ENCODE data around the gene SGTB.
"Not testable (repeated sequence)": the region's sequence is repeated elsewhere in the genome, so short reads cannot be mapped to it uniquely, and the experiment has no call there.

The SGTB gene

GRCh38 chr5:65734196-65734775 lies 12.4 kb upstream of the SGTB start:
- not testable (repeated sequence) for DNase-seq

GRCh38 chr5:65732046-65732445 lies 10.1 kb upstream of the SGTB start:
- not testable (repeated sequence) for DNase-seq

- no peak for DNase-seq
These were observed 9.0 kb upstream of the SGTB start for GRCh38 chr5:65730910-65731309.

GRCh38 chr5:65728218-65728617 lies 6.3 kb upstream of the SGTB start:
- peak; percentile 39 for DNase-seq

GRCh38 chr5:65727491-65728156 lies 5.7 kb upstream of the SGTB start:
- DNase-seq = no peak

GRCh38 chr5:65722575-65723403 lies 880 bp upstream of the SGTB start:
- DNase-seq = peak; percentile 69

GRCh38 chr5:65721050-65721719 lies 724 bp downstream of the SGTB start:
- DNase-seq = peak; percentile 72

- no peak for DNase-seq
These were observed 3.2 kb downstream of the SGTB start for GRCh38 chr5:65718576-65719310.

- DNase-seq = no peak
These were observed 13.8 kb downstream of the SGTB start for GRCh38 chr5:65708145-65708544.

GRCh38 chr5:65707663-65708062 lies 14.2 kb downstream of the SGTB start:
- no peak for DNase-seq

- DNase-seq = no peak
These were observed 17.2 kb downstream of the SGTB start for GRCh38 chr5:65704621-65705239.

- DNase-seq = no peak
These were observed 19.9 kb downstream of the SGTB start for GRCh38 chr5:65702036-65702435.

- DNase-seq = no peak
These were observed 22.6 kb downstream of the SGTB start for GRCh38 chr5:65699338-65699737.

GRCh38 chr5:65696892-65697291 lies 25.0 kb downstream of the SGTB start:
- DNase-seq = peak; percentile 30

GRCh38 chr5:65695896-65696295 lies 26.0 kb downstream of the SGTB start:
- no peak for DNase-seq

GRCh38 chr5:65695162-65695755 lies 26.6 kb downstream of the SGTB start:
- no peak for DNase-seq

- DNase-seq = no peak
These were observed 28.8 kb downstream of the SGTB start for GRCh38 chr5:65693121-65693520.

- DNase-seq = no peak
These were observed 39.8 kb downstream of the SGTB start for GRCh38 chr5:65682148-65682547.

- DNase-seq = not testable (repeated sequence)
These were observed 45.9 kb downstream of the SGTB start for GRCh38 chr5:65676056-65676455.

GRCh38 chr5:65674749-65675148 lies 47.2 kb downstream of the SGTB start:
- DNase-seq = no peak

- DNase-seq = peak; percentile 32
These were observed 49.1 kb downstream of the SGTB start for GRCh38 chr5:65672796-65673195.

- no peak for DNase-seq
These were observed 53.2 kb downstream of the SGTB start for GRCh38 chr5:65668696-65669095.

Measured in fibroblast of skin of scalp (primary cell).